ENCODE data around the gene RAD51C. TPM values are rescaled to one million over a fixed set of nuclear protein-coding genes. Genes with fewer than 3 reads are reported as not detected.
"Not testable (repeated sequence)": the region's sequence is repeated elsewhere in the genome, so short reads cannot be mapped to it uniquely, and the experiment has no call there.

RAD51C gene
- total and polyA plus RNA-seq, 8 donors: 21.6 to 42.5 (median 35.8) TPM

DNA sequence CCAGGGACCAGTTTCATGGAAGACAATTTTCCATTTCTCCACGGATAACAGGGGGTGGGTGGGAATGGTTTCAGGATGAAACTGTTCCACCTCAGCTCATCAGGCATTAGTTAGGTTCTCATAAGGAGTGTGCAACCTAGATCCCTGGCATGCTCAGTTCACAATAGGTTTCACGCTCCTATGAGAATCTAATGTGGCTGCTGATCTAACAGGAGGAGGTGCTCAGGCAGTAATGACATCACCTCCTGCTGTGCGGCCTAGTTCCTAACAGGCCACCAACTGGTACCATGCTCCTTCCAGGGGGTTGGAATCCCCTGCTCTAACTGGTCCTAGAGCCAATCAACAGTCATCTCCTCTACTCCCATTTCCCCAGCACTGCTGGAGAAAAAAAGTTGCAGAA is 20.4 kb upstream of the RAD51C start:
- Histone ChIP-seq H3K9me3 (no peaks in the 10 kb centered on the region), H3K4me3 (no peak overlapping the region), H3K4me1 (no peaks in the 10 kb centered on the region), H3K27ac (no peak overlapping the region), H3K27me3 (peaks cover 0 to 4% of the 10 kb centered on the region in 2 donors), H3K36me3 (no peaks in the 10 kb centered on the region)
- TF ChIP-seq, protein P1, sequence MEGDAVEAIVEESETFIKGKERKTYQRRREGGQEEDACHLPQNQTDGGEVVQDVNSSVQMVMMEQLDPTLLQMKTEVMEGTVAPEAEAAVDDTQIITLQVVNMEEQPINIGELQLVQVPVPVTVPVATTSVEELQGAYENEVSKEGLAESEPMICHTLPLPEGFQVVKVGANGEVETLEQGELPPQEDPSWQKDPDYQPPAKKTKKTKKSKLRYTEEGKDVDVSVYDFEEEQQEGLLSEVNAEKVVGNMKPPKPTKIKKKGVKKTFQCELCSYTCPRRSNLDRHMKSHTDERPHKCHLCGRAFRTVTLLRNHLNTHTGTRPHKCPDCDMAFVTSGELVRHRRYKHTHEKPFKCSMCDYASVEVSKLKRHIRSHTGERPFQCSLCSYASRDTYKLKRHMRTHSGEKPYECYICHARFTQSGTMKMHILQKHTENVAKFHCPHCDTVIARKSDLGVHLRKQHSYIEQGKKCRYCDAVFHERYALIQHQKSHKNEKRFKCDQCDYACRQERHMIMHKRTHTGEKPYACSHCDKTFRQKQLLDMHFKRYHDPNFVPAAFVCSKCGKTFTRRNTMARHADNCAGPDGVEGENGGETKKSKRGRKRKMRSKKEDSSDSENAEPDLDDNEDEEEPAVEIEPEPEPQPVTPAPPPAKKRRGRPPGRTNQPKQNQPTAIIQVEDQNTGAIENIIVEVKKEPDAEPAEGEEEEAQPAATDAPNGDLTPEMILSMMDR (IDR thresholded peaks at IDR 0.05): no peak
- intact Hi-C loops (cut with DNase I): no loop called here
- ATAC-seq: no peak
- no peak for DNase-seq

DNA sequence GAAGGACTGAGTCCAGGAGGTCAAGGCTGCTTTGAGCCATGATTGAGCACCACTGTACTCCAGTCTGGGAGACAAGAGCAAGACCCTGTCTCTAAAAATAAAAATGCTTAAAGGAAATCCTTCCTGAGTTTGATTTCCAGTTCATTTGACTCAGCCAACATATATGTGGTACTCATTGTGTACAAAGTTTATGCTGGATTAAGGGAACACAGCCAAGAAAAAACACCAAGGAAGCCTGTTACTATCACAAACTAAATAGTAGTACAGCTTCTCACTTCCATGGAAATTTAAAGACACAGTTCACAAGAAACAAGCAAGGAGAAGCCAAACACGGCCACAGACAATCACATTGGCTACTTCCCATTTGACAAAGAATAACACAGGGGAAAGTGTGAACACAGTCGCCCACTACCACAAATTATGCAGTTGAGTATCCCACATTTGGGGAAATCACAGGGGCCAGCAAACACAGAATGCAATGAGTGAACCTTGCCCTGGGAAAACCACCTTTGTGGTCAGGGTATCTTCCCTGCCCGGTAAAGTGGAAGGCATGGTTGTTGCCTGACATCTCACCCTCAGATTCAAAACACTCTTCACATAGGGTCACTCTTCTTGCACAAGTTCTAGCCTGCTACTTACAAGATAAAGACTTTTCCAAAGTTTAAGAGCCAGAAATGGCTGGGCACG is 15.1 kb upstream of the RAD51C start:
- Histone ChIP-seq H3K36me3 (no peaks in the 10 kb centered on the region), H3K9me3 (no peaks in the 10 kb centered on the region), H3K27ac (no peak overlapping the region), H3K4me3 (no peak overlapping the region), H3K4me1 (no peaks in the 10 kb centered on the region), H3K27me3 (peaks cover 0 to 4% of the 10 kb centered on the region in 2 donors)
- intact Hi-C loops (cut with DNase I): no loop called here
- ATAC-seq: no peak
- TF ChIP-seq, protein P1 (IDR thresholded peaks at IDR 0.05): no peak
- no peak for DNase-seq

DNA sequence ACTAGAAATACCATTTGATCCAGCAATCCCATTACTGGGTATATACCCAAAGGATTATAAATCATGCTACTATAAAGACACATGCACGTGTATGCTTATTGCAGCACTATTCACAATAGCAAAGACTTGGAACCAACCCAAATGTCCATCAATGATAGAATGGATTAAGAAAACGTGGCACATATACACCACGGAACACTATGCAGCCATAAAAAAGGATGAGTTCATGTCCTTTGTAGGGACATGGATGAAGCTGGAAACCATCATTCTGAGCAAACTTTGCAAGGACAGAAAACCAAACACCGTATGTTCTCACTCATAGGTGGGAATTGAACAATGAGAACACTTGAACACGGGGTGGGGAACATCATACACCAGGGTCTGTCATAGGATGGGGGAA is 14.1 kb upstream of the RAD51C start:
- ATAC-seq; H3K4me1 ChIP-seq; H3K36me3 ChIP-seq; H3K4me3 ChIP-seq; intact Hi-C loops (cut with DNase I); H3K9me3 ChIP-seq; H3K27ac ChIP-seq; DNase-seq; H3K27me3 ChIP-seq: not testable (repeated sequence)

DNA sequence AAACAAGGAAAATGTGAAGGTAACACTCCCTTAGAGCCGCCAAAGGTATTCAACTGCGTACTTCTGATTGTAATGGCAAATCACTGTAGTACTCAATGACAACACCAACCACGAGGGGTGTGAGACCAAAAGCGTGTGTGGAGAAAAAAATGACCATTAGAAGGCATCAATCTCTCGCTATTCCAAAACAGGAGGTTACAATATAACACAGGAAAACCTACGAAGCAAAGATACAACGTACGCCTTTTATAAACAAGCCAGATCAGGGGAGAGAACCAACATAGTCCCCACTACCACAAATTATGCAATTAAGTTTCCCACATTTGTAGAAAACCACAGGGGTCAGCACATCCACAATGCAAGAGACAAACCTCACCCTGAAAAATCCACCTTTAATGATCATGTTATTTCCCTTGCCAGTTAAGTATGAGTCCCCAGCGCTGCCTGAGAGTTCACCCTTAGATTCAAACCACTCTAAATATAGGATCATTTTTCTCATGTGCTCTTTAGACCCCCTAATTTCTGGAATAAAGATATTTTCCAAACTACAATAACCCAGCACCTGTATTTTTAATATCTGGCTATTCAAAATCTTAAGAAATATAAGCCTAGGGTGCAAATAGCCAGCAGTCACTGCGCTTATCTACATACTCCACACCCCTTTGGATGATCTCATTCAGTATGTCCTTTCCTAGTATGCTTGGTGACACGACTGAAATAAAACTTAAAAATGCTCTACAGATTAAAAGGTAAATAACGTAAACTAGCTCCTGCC is 13.0 kb upstream of the RAD51C start:
- Histone ChIP-seq H3K27me3 (peaks cover 0 to 4% of the 10 kb centered on the region in 2 donors), H3K4me1 (no peaks in the 10 kb centered on the region), H3K4me3 (no peak overlapping the region), H3K27ac (no peak overlapping the region), H3K36me3 (no peaks in the 10 kb centered on the region), H3K9me3 (no peaks in the 10 kb centered on the region)
- DNase-seq (no peak), ATAC-seq (no peak)
- intact Hi-C loops (cut with DNase I): no loop called here
- TF ChIP-seq, protein P1 (IDR thresholded peaks at IDR 0.05): no peak

DNA sequence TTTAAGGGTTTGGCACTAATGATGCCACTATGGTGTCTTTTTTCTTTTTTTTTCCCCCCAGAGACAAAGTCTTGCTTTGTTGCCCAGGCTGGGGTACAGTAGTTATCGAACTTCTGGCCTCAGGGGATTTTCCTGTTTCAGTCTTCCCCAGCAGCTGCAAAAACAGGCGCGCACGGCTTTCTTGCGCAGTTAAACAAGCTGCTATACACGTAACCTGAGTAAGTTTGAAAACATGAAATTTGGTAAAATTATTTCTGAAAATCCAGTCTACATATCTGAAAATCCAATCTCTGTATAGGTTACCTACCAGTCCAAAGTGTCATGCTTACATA is 12.4 kb upstream of the RAD51C start:
- Histone ChIP-seq H3K9me3 (no peaks in the 10 kb centered on the region), H3K36me3 (no peaks in the 10 kb centered on the region), H3K4me1 (no peaks in the 10 kb centered on the region), H3K27me3 (peaks cover 0 to 4% of the 10 kb centered on the region in 2 donors), H3K4me3 (no peak overlapping the region), H3K27ac (no peak overlapping the region)
- intact Hi-C loops (cut with DNase I): no loop called here
- TF ChIP-seq, protein P1 (IDR thresholded peaks at IDR 0.05): no peak
- DNase-seq (no peak), ATAC-seq (no peak)
